22Rv1 (cell line): ENCODE results near the gene KLHL18.
"Not testable (repeated sequence)": the region's sequence is repeated elsewhere in the genome, so short reads cannot be mapped to it uniquely, and the experiment has no call there.

Experiments
- CTCF ChIP-seq: fragments of 450-650 bp; IDR thresholded peaks from 2 replicates; pipeline ENCODE4 v1.5.1; 2017; ENCODE audit warnings: mild to moderate bottlenecking
- ZFX ChIP-seq: fragments of 450-650 bp; IDR thresholded peaks from 2 replicates; pipeline ENCODE4 v1.6.1; 2017; ENCODE audit warnings: antibody characterized with exemption, borderline replicate concordance

DNA sequence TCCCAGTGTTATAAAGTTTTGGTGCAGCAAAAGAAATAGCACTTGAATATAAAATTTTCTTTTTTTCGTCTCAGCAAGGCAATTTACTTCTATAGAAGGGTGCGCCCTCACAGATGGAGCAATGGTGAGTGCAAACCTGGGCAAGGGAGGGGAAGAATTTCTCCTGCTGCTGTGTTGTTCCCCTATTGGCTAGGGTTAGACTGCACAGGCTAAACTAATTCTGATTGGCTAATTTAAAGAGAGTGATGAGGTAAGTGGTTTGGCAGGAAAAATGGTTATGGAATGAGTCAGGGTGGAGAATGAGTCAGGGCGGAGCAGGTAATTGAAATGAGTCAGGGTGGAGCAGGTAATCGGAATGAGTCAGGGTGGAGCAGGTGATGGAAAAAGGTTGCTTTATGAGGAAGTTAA, 77.4 kb downstream of the KLHL18 start:
- TF ChIP-seq CTCF, ZFX: not testable (repeated sequence)
